Stimulated activated CD4-positive, alpha-beta T cell treated with anti-CD3 and anti-CD28 coated beads, Interleukin-12 subunit alpha, Interleukin-12 subunit beta, amount 100 ng/mL, for 24 hours (primary cell): ENCODE measurements around the gene MAPKAP1.
A peak's percentile ranks its signal among the peaks of the same experiment; 100 is the strongest.

Source experiments
- DNase-seq, 2 experiments: peaks; one replicate each; pipeline ENCODE4 v3.0.0-alpha.2; 2020; ENCODE audit warnings: low read depth in 2 of 2

Gene MAPKAP1

DNA sequence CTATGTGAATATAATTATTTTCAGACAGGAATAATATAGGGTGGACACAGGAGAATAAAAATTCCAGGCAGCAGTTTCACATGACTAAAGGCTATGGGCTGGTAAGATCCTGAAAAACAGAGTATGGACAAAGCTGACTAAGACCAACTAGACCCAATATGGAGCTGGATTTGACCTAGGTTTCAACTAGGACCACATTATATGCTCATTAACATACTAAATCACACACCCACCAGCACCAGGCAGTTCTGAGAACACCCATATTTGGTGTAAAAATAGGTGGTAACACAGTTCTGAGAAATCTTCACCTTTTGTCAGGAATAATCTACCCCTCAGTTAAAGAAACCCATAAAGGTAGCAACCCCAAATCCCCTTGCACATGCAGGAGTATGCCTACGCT, 64.7 kb downstream of the MAPKAP1 start:
- no peak for DNase-seq

DNA sequence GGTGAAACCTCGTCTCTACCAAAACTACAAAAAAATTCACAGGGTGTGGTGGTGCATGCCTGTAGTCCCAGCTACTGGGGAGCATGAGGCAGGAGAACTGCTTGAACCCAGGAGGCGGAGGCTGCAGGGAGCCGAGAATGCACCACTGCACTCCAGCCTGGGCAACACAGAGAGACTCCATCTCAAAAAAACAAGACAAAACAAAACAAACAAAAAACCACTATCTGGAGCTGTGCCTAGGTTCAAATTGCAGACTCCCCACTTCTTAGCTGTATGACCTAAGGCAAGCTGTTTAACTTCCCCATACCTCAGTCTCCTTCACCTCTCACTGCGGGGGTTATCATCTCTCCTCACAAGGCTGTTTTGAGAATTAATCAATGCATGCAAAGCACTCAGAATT, 68.0 kb downstream of the MAPKAP1 start:
- no peak for DNase-seq

DNA sequence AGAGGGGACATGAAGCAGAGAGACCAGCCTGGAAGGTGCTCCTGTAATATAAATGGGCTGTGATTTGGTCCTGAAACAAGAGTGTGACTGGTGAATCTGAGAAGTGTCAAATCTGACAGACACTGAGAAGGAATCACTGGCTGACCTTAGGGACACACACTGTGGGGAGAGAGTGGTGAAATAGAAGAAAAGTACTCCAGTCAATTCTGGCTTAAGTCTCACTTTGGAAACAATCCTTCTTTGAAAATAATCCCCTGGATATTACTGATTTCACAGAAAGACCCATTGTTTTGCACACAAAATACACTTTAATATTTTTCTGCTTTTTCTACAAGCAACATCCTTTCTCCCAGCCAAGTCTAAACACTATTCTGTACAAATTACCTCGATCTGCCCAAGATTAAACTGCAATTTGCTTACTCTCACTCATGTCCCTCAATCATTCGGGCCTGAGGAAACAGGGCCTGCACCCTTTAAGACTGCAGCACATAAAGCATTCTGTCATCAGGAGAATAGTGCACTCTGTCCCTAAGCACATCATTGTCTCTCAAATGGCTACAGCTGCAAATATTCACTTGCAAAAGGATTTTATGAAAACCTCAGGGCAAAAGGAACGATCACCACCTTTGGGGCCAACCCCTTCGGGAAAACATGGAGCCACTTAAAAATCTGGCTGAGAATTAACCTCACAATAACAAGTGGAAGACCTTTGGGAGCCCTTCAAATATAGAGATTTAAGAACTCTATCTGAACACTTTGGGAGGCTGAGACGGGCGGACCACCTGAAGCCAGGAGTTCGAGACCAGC, 68.6 kb downstream of the MAPKAP1 start:
- no peak for DNase-seq

DNA sequence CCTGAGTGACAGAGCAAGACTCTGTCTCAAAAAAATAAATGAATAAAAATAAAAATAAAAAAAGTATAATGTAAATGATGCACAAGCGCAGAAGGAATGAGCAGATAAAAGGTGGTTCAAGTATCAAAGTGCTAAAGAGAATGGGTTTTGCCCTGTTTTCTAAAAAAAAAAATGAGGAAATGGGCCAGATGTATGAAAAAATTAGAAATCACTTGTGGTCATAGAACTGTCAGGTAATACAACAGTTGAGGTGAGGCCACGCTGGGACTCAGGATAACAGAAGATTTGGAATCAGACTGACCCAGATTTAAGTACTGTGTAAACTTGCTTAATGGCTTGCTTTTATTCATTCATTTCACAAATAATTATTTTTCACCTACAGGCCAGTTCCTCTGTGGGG, 69.8 kb downstream of the MAPKAP1 start:
- DNase-seq, result no peak

DNA sequence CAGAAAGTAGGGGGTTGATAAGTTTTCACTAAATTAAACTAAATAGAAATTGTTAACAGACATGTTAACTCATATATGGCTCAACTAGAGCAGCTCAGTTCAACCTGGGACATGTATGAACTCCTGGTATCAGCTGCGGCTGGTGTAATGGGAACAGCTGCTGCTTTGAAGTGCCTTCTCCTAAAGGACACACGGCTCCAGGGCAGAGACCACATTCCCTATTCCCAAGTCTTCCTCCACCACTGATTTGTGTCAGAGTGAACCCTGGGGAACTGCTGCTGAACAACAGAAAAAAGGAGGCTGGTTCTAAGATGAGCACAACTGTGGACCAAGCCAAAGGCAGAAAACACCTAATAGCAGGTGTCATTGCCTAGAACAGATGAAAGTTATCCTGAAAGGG, 71.1 kb downstream of the MAPKAP1 start:
- no peak for DNase-seq

DNA sequence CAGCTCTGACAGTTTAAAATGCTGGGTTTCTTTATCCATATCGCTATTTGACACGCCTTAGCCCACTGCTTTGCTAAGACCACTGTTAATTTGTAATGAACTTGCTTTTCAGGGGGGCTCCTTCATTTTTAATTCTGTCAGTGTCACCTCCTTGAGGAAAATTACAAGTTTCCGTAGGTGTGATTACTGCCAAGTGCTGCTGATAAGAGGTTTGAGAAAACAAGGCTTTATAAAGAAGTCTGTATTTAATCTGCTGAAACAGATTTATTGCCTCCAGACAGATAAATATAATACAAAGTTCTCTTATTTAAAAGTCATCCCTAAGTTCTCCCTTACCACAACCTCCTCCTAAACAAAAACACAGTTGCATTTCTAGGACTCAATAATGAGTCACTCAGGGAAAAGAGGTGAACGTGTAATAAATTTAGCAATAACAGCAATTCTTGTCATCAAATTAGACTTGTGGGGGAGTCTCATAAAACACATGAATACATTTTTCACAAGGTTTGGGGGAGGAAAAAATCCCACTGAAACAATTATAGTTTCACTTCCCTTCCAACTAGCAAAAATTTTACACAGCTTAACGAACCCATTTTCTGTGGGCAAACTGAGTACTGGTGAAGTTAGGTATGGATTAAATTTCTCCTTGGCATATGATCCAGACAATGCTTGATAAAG, 72.8 kb downstream of the MAPKAP1 start:
- no peak for DNase-seq

DNA sequence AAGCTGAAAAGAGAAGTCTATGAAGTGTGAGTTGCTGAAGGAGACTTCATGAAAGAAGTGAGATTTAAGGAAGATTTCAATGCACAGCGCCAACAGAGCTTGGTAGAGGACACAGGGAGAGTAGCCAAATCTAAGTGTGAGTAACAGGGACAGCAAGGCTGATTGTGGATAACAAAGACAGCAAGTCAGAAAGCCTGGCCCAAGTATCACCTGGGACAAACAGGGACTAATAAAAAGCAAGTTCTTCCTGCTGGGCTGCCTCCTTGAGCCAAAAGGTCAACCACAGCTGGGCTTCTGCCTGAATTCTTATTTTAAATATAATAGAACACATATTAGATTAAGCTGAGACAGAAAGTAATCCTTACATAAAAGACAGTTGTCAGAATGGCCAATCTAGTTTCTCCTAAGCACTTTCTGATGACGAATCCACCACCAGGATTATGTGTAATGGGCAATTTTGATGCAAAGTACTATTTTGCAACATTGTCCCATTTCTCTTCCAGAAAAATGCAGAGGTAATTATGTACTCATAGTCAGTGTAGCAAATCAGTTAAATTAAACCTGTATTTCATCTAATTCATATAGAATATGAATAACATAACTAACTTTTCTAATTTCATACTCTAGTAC, 73.8 kb downstream of the MAPKAP1 start:
- DNase-seq, result no peak

DNA sequence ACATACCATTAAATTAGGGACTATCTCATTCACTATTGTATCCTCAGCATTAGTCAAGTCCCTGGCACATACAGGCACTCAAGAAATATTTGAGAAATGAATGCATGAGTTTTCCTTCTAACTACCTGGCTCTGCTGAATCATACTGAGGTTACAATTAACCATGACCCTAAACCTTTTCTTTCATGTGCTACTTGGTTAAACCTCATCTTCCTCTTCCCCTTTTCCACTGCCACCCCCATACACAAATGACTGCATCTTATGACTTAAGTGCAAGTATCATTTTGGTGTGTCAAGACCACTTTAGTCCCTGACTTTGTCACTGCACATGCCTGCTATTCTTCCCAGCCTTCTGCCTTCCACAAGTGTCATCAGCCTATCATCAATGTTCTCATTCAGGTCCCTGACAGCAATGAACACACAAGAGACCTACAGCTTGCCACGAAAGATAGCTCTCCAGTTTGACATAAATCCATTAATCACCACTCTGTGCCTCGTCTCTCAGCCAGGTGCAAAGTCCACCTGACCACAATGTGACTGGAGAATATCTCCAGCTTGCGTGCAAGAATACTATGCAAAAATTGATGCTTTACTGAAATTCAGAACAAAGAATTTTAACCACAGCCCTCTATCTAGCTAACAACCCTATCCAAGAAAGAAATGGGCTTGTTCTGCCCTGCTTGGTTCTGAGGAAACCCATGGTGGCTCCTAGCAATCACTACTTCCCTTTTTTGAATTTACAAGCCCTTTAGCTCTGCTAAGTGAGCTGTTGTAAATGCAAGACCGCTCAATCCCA, 74.5 kb downstream of the MAPKAP1 start:
- DNase-seq, result peak in 1 of 2 experiments; percentile 25

DNA sequence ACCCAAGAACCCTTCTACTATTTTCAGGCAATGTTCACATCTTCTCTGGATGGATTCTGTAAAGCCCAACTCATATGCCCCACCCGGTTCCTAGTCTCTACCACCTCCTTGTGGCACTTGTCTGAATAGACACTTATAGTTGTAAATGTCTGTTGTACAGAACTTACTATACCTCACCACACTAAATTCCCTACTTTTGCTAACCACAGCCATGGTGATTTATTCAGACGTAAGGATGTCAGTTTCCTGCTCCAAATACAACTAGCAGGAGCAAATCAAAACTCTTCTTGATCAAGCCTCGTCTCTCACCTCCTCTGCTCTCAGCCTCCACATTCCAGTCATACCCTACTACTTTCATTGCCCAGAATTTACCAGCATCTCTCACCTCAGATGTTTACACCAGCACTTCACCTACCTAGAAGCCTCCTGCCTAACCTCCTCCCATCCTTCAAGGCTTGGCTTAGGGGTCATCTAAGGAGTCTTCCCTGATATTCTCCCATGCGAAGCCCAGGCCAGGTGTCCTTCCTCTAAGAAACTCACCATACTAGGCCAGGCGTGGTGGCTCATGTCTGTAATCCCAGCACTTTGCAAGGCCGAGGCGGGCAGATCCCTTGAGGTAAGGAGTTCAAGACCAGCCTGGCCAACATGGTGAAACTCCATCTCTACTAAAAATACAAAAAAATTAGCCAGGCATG, 75.5 kb downstream of the MAPKAP1 start:
- DNase-seq, result peak in 1 of 2 experiments; percentile 9

DNA sequence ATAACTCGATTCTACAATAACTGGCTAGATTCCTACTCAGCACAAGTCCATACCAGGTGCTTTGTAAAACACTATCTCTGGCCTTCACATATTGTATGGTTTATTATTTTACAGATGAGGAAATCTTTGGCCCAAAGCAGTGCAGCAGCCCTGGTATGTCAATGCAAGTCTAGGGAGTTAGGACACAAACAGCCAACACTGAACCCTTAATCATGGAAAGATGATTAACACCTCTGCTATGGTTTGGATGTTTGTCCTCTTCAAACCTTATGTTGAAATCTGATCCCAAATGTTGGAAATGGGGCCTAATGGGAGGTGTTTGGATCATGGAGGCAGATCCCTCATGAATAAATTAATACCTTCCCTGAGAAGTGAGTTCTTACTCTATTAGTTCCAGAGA, 76.6 kb downstream of the MAPKAP1 start:
- no peak for DNase-seq

DNA sequence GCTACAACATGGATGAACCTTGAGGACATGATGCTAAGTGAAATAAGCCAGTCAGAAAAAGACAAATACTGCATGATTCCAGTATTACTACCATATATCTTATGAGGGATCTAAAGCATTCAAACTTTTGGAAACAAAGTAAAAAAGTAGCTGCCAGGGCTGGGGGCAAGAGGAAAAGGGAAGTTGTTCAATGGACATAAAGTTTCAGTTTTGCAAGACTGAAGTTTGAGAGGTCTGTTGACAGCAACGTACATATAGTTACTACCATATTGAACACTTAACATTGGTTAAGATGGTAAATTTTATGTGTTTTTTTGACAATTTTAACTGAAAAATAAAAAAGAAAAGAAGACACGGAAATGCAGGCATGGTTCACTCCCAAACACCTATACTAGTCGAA, 77.6 kb downstream of the MAPKAP1 start:
- no peak for DNase-seq

DNA sequence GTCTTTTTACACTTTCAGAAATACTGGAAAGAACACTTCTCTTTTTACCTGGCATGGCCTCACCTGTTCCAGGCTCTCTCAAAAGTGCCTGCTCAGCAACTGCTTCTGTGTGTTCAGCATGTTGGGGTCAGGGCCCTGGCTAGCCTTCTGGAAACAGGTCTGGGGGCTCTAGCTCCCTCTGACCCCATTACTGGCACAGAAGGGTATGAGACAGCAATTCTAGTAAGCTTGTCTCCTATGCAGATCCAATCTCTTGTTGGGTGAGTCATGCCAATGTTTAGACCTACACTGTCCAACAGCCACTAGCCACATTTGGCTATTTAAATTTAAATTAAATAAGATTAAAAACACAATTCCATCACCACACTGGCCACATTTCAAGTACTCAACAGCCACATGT, 80.8 kb downstream of the MAPKAP1 start:
- DNase-seq, result no peak

DNA sequence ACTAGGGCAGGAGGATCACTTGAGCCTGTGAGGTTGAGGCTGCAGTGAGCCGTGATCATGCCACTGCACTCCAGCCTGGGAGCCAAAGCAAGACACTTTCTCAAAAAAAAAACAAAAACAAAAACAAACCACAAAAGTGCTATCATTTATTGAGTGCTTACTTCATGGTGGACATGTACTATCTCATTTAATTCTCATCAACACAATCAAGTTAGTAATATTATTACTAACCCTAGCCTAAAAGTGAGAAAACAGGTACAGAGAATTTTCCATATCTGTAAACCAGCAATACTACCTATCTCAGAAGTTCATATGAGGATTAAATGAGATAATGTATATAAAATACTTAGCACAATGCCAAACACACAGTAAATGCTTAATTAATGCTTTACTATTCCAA, 85.8 kb downstream of the MAPKAP1 start:
- no peak for DNase-seq

DNA sequence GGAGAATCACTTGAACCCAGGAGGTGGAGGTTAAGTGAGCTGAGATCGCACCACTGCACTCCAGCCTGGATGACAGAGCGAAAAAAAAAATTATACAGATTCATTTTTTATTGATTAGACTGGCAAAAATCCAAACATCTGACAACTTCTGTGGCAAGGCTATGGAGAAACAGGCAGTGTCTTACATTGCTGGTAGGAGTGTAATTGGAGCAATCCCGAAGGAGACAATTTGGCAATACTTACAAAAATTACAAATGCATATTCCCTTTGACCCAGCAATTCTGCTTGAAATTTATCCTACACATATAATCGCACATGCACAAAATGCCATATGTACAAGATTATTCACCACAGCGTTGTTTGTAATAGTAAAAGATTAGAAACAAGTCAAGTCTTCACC, 86.8 kb downstream of the MAPKAP1 start:
- DNase-seq, result no peak

DNA sequence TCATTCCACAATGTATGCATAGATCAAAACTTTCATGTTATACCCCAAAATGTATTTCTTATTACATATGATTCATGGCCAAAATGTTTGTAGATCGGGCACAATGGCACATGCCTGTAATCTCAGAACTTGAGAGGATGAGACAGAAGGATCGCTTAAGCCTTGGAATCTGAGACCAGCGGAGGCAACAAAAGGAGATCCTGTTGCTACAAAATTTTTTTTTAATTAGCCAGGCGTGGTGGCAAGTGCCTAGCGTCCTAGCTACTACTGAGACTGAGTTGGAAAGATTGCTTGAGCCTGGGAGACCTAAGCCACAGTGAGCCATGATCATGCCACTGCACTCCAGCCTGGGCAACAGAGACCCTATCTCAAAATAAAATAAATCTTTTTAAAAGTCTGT, 89.9 kb downstream of the MAPKAP1 start:
- no peak for DNase-seq

DNA sequence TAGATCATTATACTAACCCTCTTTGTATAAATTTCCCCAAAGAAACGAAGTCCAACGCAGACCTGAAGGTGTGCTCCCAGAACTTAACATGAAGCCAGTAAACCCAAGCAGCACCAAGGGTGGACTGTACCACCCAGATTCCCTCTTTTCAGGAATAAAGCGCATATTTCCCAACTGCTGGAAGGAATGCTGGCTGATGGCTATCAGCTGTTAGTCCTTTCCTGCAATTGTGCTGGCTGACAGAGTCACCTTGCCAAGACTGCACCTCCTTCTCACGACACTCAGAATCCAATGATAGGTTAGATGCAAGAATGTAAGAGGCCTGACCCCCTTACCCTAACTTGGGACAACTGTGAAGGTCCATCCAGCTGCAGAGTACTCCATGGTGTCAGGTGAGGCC, 93.9 kb downstream of the MAPKAP1 start:
- DNase-seq, result no peak

DNA sequence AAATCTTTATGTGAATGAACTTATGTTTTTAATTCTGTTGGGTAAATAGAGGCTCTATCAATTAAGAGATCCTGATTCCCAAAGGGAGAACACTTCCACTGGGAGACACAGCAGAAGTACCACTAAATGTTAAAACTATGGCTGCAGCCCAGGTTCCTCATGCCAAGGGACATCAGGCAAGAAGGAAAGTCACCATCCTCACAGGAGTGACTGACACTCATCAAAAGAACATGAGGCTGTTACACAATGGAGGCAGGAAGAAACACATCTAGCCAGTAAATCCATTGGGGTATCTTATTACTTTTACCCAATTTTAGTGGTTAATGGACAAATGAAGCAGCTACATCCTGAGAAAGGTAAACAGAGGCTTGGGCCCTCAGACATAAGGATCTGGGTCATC, 94.4 kb downstream of the MAPKAP1 start:
- no peak for DNase-seq

DNA sequence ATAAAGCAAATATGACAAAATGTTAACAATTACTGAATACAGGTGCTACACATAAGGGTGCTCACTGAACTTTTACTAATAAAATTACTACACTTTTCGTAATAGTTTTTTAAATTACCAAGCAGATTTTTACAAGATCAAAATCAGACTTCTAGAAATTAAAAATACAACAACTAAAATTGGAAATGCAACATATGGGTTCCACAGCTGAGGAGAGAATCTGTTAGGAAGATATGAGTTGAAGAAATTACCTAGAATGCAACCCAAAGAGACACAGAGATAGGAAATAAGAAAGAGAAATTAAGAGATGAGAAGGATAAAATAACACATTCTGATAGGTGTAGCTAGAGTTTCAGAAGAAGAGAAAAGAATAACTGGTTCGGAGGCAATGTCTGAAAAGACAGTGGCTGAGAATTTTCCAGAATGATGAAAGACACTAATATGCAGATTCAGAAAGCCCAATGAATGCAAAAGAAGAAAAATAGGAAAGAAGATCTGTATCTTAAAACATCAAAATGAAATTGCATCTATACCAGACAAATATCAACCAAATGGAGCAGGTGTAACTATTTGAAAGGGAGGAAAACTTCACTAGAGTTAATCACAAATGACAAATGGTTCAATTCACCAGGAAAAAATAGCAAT, 95.8 kb downstream of the MAPKAP1 start:
- no peak for DNase-seq

DNA sequence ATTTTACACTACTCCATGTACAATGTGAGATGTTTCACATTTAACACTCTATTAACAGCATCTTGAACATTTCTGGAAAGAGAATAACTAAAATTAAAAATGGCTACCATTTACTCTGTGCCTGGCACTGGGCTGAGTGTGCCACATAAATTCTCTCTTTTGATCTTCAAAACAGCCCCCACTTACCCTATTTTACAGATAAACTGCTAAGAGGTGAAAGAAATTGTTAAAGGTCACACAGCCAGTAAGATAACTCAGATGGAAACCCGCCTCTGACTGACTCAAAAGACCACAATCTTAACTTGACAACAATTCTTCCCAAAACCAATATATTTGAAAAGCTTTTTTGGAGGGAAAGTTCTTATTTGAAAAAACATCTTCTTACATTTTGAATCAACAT, 97.3 kb downstream of the MAPKAP1 start:
- no peak for DNase-seq

DNA sequence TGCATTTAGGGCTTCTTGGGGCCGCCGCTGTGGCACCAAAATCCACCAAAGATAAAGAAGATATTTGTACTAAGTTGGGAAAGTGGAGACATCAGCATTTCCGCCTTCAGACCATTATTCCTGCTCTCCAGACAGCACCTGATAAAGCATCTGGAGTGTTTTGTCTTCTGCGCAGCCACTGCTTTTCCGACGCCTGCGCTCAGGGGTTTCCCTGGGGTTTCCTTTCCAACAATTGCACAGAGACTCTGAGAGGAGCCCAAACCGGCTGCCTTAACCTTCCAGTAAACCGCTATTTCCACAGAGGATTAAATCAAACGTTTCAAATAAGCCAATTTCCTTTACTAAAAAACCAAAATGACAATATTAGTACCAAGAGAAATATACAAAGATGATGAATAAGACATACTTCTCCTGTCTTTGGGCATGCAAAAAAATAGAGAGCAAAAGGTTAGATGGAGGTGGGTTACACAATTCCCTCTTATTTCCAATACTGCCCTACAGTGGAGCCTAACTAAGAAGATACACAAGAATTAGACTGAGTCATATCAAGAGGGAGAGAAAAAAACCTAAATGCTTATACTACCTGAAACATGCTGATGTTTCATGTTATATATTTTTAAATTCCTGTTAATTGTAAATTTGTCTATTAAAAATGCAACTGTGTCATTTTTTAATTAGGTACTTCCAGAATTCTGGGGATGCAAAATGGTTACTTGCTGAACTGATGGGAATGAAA, 98.4 kb downstream of the MAPKAP1 start:
- DNase-seq, result no peak
